ENCODE measurements around the gene ADGRA1.

Gene ADGRA1

DNA sequence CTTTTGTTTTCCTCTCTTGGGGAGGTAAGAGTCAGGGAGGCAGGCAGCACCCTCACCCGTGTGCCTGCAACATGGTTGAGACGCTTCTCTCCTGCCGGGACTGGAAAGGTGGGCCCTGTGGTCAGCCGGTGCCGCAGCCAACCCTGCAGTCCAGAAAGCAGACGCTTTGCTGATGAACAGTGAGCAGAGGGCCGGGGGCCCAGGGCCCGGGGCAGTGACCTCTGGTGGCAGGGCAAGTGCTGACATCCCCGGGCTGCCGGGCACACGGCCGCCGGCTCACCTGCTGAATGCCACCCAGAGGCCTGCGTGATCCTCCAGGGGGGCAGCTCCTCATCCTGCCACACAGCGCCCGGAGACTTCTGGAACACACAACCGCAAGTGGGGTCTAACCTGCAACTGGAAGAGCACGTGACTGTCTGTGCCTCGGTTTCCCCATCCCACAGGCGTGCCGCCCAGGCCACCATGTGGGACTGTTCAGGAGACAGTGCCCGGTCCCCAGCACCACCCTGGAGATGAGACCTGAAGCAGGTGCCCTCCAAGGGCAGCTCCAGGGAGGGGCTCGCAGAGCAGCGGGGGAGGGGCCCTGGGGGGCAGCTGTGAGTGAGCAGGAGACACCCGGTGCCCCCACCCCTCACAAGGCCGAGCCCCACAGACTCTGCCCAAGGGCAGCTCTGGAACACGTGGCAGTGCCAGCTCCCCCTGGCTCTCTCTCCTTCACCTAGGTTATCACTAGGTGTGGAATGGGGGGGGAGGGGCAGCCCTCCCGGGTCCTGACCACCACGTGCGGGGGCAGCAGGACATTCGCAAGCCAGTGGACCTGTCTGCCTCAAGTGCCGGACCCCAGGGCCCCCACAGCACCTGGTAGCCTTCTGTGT is 2.2 kb upstream of the ADGRA1 start:
- no peaks in the 10 kb centered on the region for H3K9me3 ChIP-seq (ENCODE audit: control insufficient read depth in 2 of 2, low read length in 2 of 2)
- H3K36me3 ChIP-seq (ENCODE audit: control insufficient read depth in 2 of 2, insufficient read depth in 2 of 2, low read length in 2 of 2), result no peaks in the 10 kb centered on the region
- no peak overlapping the region for H3K27ac ChIP-seq (ENCODE audit: low read depth in 2 of 2, low read length in 2 of 2)
- no peak overlapping the region for H3K4me3 ChIP-seq (ENCODE audit: low read length in 2 of 2)
- H3K9ac ChIP-seq (ENCODE audit: low read depth in 1 of 2, low read length in 2 of 2), result no peak overlapping the region
- no peaks in the 10 kb centered on the region for H3K4me1 ChIP-seq (ENCODE audit: control insufficient read depth in 2 of 2, insufficient read depth in 2 of 2, low read length in 2 of 2)
- H3K27me3 ChIP-seq (ENCODE audit: control insufficient read depth in 2 of 2, insufficient read depth in 2 of 2, low read length in 2 of 2), result peaks cover 0 to 9% of the 10 kb centered on the region in 2 donors

DNA sequence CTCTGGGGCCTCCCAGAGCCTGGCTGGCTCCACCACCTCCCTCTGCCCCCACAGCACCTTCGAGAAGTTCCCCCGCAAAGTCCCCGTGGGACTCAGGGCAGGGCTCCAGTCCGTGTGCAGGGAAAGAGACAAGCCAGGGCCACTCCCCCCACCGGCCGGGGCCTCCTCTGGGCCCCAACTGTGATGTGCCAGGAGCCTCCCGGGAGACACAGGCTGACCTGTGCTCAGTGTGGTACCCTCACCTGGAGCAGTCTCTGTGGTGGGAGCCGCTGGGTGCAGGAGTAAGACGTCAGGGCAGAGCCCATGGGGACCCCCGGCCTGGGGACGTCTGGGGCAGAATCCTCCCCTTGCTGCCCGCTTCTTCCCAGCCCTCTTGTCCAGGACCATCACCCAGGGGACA is 1.5 kb upstream of the ADGRA1 start:
- no peak overlapping the region for H3K9ac ChIP-seq (ENCODE audit: low read depth in 1 of 2, low read length in 2 of 2)
- H3K4me3 ChIP-seq (ENCODE audit: low read length in 2 of 2), result no peak overlapping the region
- H3K4me1 ChIP-seq (ENCODE audit: control insufficient read depth in 2 of 2, insufficient read depth in 2 of 2, low read length in 2 of 2), result no peaks in the 10 kb centered on the region
- peaks cover 0 to 9% of the 10 kb centered on the region in 2 donors for H3K27me3 ChIP-seq (ENCODE audit: control insufficient read depth in 2 of 2, insufficient read depth in 2 of 2, low read length in 2 of 2)
- H3K27ac ChIP-seq (ENCODE audit: low read depth in 2 of 2, low read length in 2 of 2), result no peak overlapping the region
- H3K9me3 ChIP-seq (ENCODE audit: control insufficient read depth in 2 of 2, low read length in 2 of 2), result no peaks in the 10 kb centered on the region
- no peaks in the 10 kb centered on the region for H3K36me3 ChIP-seq (ENCODE audit: control insufficient read depth in 2 of 2, insufficient read depth in 2 of 2, low read length in 2 of 2)

DNA sequence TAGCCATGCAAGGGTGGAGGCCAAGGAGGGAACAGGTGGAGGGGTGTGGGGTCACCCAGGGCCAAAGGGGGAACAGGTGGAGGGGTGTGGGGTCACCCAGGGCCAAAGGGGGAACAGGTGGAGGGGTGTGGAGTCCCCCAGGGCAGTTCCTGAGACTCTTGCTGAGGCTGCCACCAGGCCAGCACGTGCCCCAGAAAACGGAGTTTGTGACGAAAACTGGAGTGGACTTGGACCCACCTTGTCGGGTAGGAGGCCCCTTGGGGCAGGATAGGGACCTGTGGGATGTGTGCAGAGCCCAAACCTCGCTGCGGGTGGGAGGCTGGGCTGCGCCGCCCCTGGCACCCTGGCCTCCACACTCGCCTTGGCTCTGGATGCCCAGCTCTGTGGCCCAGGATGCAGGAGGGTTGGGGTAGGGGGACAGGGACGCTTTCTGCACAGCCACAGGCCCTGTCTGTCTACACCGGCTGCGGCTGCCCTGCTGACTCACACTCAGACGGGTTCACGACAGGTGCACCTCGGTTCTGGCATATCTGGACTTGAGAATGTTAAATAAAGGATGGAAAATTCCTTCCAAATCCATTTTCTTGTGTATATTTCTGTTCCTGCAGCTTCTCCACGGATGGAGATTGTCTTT is 562 bp upstream of the ADGRA1 start:
- H3K4me1 ChIP-seq (ENCODE audit: control insufficient read depth in 2 of 2, insufficient read depth in 2 of 2, low read length in 2 of 2), result no peaks in the 10 kb centered on the region
- H3K9ac ChIP-seq (ENCODE audit: low read depth in 1 of 2, low read length in 2 of 2), result no peak overlapping the region
- no peak overlapping the region for H3K4me3 ChIP-seq (ENCODE audit: low read length in 2 of 2)
- H3K36me3 ChIP-seq (ENCODE audit: control insufficient read depth in 2 of 2, insufficient read depth in 2 of 2, low read length in 2 of 2), result no peaks in the 10 kb centered on the region
- no peak overlapping the region for H3K27ac ChIP-seq (ENCODE audit: low read depth in 2 of 2, low read length in 2 of 2)
- peaks cover 0 to 9% of the 10 kb centered on the region in 2 donors for H3K27me3 ChIP-seq (ENCODE audit: control insufficient read depth in 2 of 2, insufficient read depth in 2 of 2, low read length in 2 of 2)
- no peaks in the 10 kb centered on the region for H3K9me3 ChIP-seq (ENCODE audit: control insufficient read depth in 2 of 2, low read length in 2 of 2)

DNA sequence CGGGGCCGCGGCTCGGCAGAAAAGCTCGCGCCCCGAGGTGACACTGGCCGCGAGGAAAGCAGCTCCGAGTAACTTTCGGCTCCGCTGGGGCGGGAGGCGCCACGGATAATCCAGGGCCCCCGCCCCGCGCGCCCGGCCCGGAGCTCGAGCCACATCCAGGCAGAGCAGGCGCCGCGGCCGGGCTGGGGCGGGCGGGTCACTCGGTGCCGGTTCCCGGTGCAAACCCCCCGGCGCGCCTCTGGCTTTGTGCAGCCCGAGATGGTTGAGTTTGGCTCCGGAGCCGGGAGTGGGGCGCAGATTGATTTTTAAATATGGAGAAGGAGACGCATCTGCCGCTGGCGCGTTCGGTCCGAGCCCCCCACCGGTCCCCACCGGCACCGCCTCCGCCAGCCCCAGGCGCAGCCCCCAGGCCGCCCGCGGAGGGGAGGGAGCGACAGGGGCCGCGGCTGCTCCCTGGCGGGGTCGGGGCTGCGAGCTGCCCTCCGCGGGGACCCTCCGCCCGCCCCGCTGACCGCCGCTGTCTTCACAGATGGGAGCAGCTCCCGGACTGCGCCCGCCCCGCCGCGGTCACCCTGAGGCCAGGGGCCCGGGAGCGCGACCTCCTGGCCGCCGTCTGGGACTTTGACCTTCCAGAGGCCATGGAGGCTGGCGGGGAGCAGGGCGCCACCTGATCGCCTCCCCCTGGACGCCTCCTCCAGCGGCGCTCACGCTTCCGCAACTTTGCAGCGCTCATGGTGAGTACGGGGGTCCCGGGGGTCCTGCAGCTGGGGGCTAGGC is 643 bp downstream of the ADGRA1 start:
- Histone ChIP-seq H3K9me3 (ENCODE audit: control insufficient read depth in 2 of 2, low read length in 2 of 2) (no peaks in the 10 kb centered on the region), H3K9ac (ENCODE audit: low read depth in 1 of 2, low read length in 2 of 2) (no peak overlapping the region), H3K27ac (ENCODE audit: low read depth in 2 of 2, low read length in 2 of 2) (no peak overlapping the region), H3K27me3 (ENCODE audit: control insufficient read depth in 2 of 2, insufficient read depth in 2 of 2, low read length in 2 of 2) (peaks cover 0 to 9% of the 10 kb centered on the region in 2 donors), H3K36me3 (ENCODE audit: control insufficient read depth in 2 of 2, insufficient read depth in 2 of 2, low read length in 2 of 2) (no peaks in the 10 kb centered on the region), H3K4me1 (ENCODE audit: control insufficient read depth in 2 of 2, insufficient read depth in 2 of 2, low read length in 2 of 2) (no peaks in the 10 kb centered on the region), H3K4me3 (ENCODE audit: low read length in 2 of 2) (no peak overlapping the region)

DNA sequence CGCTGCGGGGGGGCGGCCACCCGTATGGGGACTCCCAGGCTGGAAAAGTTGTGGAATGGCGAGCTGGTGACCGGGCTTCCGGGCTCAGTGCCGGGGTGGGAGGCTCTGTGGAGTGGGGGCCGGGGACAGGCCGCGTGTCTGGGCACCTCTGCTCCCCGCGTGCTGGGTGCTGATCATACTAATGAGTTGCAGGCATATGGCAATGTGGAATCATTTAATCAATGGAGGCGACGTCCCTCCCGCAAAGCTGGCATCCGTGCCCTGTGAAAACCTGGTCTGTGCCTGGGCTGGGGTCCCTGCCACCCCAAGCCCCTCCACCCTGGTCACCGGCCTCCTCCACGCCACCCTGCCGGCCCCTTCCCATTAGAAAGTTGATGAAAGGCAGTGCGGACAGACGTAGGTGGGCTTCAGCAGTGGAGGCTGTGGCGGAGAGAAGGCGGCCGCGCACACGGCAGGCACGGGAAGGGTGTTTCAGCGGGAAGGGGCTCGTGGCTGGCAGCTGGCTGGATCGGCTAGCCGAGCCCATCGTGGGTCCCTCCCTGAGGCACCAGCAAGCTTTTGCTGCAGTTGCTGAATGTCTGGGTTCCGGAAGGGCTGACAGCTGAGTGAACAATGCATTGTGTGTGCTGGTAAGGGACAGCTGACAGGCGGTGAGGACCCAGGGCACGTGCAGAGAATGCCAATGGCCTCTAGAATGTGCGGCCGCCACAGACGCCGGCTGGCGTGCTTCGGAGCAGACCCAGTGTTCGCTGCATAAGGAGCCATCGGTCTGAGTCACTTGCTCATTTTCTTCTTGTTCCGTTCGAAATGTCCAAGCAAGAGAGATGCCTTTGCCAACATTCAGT is 1.5 kb downstream of the ADGRA1 start:
- H3K9me3 ChIP-seq (ENCODE audit: control insufficient read depth in 2 of 2, low read length in 2 of 2), result no peaks in the 10 kb centered on the region
- peaks cover 0 to 9% of the 10 kb centered on the region in 2 donors for H3K27me3 ChIP-seq (ENCODE audit: control insufficient read depth in 2 of 2, insufficient read depth in 2 of 2, low read length in 2 of 2)
- H3K4me1 ChIP-seq (ENCODE audit: control insufficient read depth in 2 of 2, insufficient read depth in 2 of 2, low read length in 2 of 2), result no peaks in the 10 kb centered on the region
- H3K27ac ChIP-seq (ENCODE audit: low read depth in 2 of 2, low read length in 2 of 2), result no peak overlapping the region
- H3K4me3 ChIP-seq (ENCODE audit: low read length in 2 of 2), result no peak overlapping the region
- H3K9ac ChIP-seq (ENCODE audit: low read depth in 1 of 2, low read length in 2 of 2), result no peak overlapping the region
- no peaks in the 10 kb centered on the region for H3K36me3 ChIP-seq (ENCODE audit: control insufficient read depth in 2 of 2, insufficient read depth in 2 of 2, low read length in 2 of 2)

DNA sequence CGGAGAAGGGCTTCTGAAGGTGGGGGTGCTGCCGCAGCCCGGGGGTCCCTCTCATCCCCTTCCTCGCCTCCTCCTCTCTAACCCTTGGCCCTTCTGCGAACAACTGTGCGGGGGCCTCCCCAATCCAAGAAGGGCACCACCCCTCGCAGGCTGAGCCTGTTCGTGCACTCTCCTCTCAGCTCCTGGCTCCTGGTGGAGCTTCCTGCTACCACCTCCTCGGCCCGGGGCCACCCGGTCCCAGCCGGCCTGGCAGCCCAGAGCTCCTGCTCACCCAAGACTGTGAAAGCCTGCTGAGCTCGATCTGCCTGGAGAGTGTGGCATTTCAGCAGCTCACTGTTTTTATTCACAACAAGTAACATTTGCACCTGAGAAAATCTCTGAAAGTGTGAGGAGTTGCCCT is 2.4 kb downstream of the ADGRA1 start:
- peaks cover 0 to 9% of the 10 kb centered on the region in 2 donors for H3K27me3 ChIP-seq (ENCODE audit: control insufficient read depth in 2 of 2, insufficient read depth in 2 of 2, low read length in 2 of 2)
- no peak overlapping the region for H3K9ac ChIP-seq (ENCODE audit: low read depth in 1 of 2, low read length in 2 of 2)
- H3K4me3 ChIP-seq (ENCODE audit: low read length in 2 of 2), result no peak overlapping the region
- H3K4me1 ChIP-seq (ENCODE audit: control insufficient read depth in 2 of 2, insufficient read depth in 2 of 2, low read length in 2 of 2), result no peaks in the 10 kb centered on the region
- no peaks in the 10 kb centered on the region for H3K9me3 ChIP-seq (ENCODE audit: control insufficient read depth in 2 of 2, low read length in 2 of 2)
- no peaks in the 10 kb centered on the region for H3K36me3 ChIP-seq (ENCODE audit: control insufficient read depth in 2 of 2, insufficient read depth in 2 of 2, low read length in 2 of 2)
- H3K27ac ChIP-seq (ENCODE audit: low read depth in 2 of 2, low read length in 2 of 2), result no peak overlapping the region

DNA sequence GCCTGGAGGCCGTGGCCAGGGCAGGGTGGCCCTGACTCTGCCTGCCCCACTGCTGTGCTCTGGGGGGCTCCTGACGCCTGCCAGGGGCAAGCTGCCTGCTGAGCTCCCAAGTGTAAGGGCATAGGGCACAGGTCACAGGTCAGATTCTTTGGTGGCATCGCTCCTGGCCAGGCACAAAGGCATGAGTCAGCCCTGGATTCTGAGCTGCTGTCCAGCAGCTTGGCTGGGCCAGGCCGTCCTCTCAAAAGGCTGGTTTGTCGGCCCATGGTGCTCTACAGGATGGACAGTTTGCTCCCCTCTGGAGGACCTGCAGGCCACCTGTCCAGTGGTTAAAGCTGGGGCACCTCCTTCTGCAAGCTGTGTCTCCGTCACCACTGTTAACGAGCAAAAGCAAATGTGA is 2.9 kb downstream of the ADGRA1 start:
- peaks cover 0 to 9% of the 10 kb centered on the region in 2 donors for H3K27me3 ChIP-seq (ENCODE audit: control insufficient read depth in 2 of 2, insufficient read depth in 2 of 2, low read length in 2 of 2)
- no peaks in the 10 kb centered on the region for H3K9me3 ChIP-seq (ENCODE audit: control insufficient read depth in 2 of 2, low read length in 2 of 2)
- H3K4me3 ChIP-seq (ENCODE audit: low read length in 2 of 2), result no peak overlapping the region
- H3K9ac ChIP-seq (ENCODE audit: low read depth in 1 of 2, low read length in 2 of 2), result no peak overlapping the region
- H3K36me3 ChIP-seq (ENCODE audit: control insufficient read depth in 2 of 2, insufficient read depth in 2 of 2, low read length in 2 of 2), result no peaks in the 10 kb centered on the region
- H3K27ac ChIP-seq (ENCODE audit: low read depth in 2 of 2, low read length in 2 of 2), result no peak overlapping the region
- H3K4me1 ChIP-seq (ENCODE audit: control insufficient read depth in 2 of 2, insufficient read depth in 2 of 2, low read length in 2 of 2), result no peaks in the 10 kb centered on the region

DNA sequence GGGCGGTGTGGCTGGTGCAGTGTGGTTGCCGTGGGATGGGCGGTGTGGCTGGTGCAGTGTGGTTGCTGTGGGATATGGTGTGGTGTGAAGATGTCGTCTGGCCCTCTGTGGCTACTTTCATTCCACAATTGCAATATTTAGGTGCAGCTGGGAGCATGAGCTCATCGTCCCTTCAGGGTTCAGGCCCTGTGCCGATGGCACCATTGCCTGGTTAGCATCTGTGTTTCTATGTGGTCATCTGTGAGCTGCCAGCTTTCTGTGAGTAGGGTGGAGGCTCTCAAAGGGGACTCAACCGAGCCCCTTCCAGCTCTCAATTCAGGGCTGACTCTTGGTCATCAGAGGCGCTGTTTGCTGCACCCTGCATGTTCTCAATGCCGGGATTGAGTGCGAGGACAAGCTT is 3.6 kb downstream of the ADGRA1 start:
- Histone ChIP-seq H3K36me3 (ENCODE audit: control insufficient read depth in 2 of 2, insufficient read depth in 2 of 2, low read length in 2 of 2) (no peaks in the 10 kb centered on the region), H3K4me3 (ENCODE audit: low read length in 2 of 2) (no peak overlapping the region), H3K9me3 (ENCODE audit: control insufficient read depth in 2 of 2, low read length in 2 of 2) (no peaks in the 10 kb centered on the region), H3K27me3 (ENCODE audit: control insufficient read depth in 2 of 2, insufficient read depth in 2 of 2, low read length in 2 of 2) (peaks cover 0 to 9% of the 10 kb centered on the region in 2 donors), H3K27ac (ENCODE audit: low read depth in 2 of 2, low read length in 2 of 2) (no peak overlapping the region), H3K9ac (ENCODE audit: low read depth in 1 of 2, low read length in 2 of 2) (no peak overlapping the region), H3K4me1 (ENCODE audit: control insufficient read depth in 2 of 2, insufficient read depth in 2 of 2, low read length in 2 of 2) (no peaks in the 10 kb centered on the region)

DNA sequence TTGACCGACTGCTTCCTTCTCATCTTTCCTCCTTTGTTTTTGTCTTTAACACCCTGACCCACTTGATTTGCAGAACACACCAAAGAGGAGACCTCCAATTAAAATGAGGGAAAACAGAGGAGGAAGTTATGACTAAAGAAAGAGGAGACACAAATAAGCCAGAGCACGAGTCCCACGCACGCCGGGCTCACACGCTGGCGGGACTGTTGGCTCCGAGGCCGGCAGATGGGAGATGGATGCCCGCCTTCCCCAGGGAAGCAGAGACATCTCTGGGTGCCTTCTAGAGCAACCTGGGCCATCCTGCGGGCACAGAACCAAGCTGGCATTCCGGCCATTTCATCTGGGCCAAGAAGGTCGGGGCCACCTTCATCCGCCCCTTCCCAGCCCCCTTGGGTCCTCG is 5.6 kb downstream of the ADGRA1 start:
- Histone ChIP-seq H3K4me3 (ENCODE audit: low read length in 2 of 2) (no peak overlapping the region), H3K4me1 (ENCODE audit: control insufficient read depth in 2 of 2, insufficient read depth in 2 of 2, low read length in 2 of 2) (no peaks in the 10 kb centered on the region), H3K36me3 (ENCODE audit: control insufficient read depth in 2 of 2, insufficient read depth in 2 of 2, low read length in 2 of 2) (no peaks in the 10 kb centered on the region), H3K9ac (ENCODE audit: low read depth in 1 of 2, low read length in 2 of 2) (no peak overlapping the region), H3K9me3 (ENCODE audit: control insufficient read depth in 2 of 2, low read length in 2 of 2) (no peaks in the 10 kb centered on the region), H3K27ac (ENCODE audit: low read depth in 2 of 2, low read length in 2 of 2) (no peak overlapping the region), H3K27me3 (ENCODE audit: control insufficient read depth in 2 of 2, insufficient read depth in 2 of 2, low read length in 2 of 2) (peaks cover 0 to 3% of the 10 kb centered on the region in 2 donors)
